K562 (cell line): ENCODE results near the gene BCL2L12. TPM values are rescaled to one million over a fixed set of nuclear protein-coding genes. Genes with fewer than 3 reads are reported as not detected.

Experiments used
- ATAC-seq: fragments of 200-7000 bp; cut with Tn5 transposase; 3 replicates; pipeline ENCODE4 v1.9.1; 2020; ENCODE audit warnings: moderate library complexity
- BruUV-seq: library from RNA; stranded (reverse); fragments of 400-500 nt; replicated peaks from 2 replicates; lab custom pipeline; 2021; lab: Mats Ljungman, UMichigan
- CTCF ChIA-PET: fragments of 300-600 bp; formaldehyde crosslinking; extraction: SDS; loops from one replicate; lab custom pipeline; 2021; ENCODE audit warnings: low intra/inter-chr PET ratio; lab: Yijun Ruan, JAX
- POLR2A ChIA-PET: fragments of 300-600, 350-650 bp; sonication (Branson Sonifier 250); formaldehyde crosslinking; extraction: SDS; loops from one replicate; lab custom pipeline; 2021; ENCODE audit warnings: antibody characterized with exemption, inconsistent platforms; lab: Yijun Ruan, JAX
- DNase-seq, 4 experiments: peaks; one replicate each; pipeline versions ENCODE4 v3.0.0 to v3.0.0-alpha.2; 2011 to 2018; ENCODE audit warnings: low spot score in 3 of 4, mixed read lengths in 3 of 4; ENCODE audit errors: extremely low read depth in 1 of 4
- FAIRE-seq: peaks from 2 replicates; lab custom pipeline; 2011; peaks lifted over from hg19 to GRCh38; lab: Jason Lieb, UNC
- H2AFZ ChIP-seq: 2 replicates; pipeline ENCODE4 v1.6.0; 2011; ENCODE audit warnings: low read depth, low read length, control low read depth, inconsistent platforms
- H3K27ac ChIP-seq: fragments of 200-600 bp; 3 replicates; pipeline ENCODE4 v1.8.0; 2011; ENCODE audit warnings: low read depth, mild to moderate bottlenecking, control low read depth, inconsistent platforms, low read length, moderate library complexity, mixed read lengths; ENCODE audit errors: extremely low read depth
- H3K27me3 ChIP-seq, 2 experiments: fragments of 300-600 bp in 1 of 2; 2 replicates in 1 of 2; 3 replicates in 1 of 2; pipeline versions ENCODE4 v1.6.0 to v1.8.0; 2011; ENCODE audit warnings: inconsistent platforms in 2 of 2, low read length in 2 of 2, mild to moderate bottlenecking in 1 of 2, mixed read lengths in 1 of 2, moderate library complexity in 1 of 2; ENCODE audit not compliant: control insufficient read depth in 2 of 2, insufficient read depth in 2 of 2
- H3K36me3 ChIP-seq: fragments of 300-600 bp; 3 replicates; pipeline ENCODE4 v1.8.0; 2011; ENCODE audit warnings: mild to moderate bottlenecking, low read length, inconsistent platforms; ENCODE audit not compliant: control insufficient read depth, insufficient read depth
- H3K4me1 ChIP-seq, 2 experiments: fragments of 200-600 bp in 1 of 2; replicated peaks in 1 of 2; 2 replicates in 1 of 2; 3 replicates in 1 of 2; pipeline versions ENCODE4 v1.5.1 to v1.8.0; 2011; ENCODE audit warnings: inconsistent platforms in 2 of 2, low read length in 2 of 2, mild to moderate bottlenecking in 1 of 2, mixed read lengths in 1 of 2, moderate library complexity in 1 of 2; ENCODE audit not compliant: control insufficient read depth in 2 of 2, insufficient read depth in 2 of 2
- H3K4me2 ChIP-seq: 2 replicates; pipeline ENCODE4 v1.6.1; 2011; ENCODE audit warnings: low read length, control low read depth, inconsistent platforms, mixed read lengths; ENCODE audit not compliant: insufficient read depth
- H3K4me3 ChIP-seq: fragments of 200-600 bp; sonication (generic), shearing (Covaris generic); 2 replicates; pipeline ENCODE4 v1.5.1; 2016; ENCODE audit warnings: control low read depth, inconsistent platforms
- H3K79me2 ChIP-seq: fragments of 200-600 bp; 3 replicates; pipeline ENCODE4 v1.8.0; 2011; ENCODE audit warnings: low read length, inconsistent platforms; ENCODE audit not compliant: control insufficient read depth, insufficient read depth
- H3K9ac ChIP-seq, 2 experiments: 2 replicates each; pipeline versions ENCODE4 v1.6.0 to v1.6.1; 2011; ENCODE audit warnings: low read depth in 2 of 2, low read length in 2 of 2, control low read depth in 1 of 2, inconsistent platforms in 1 of 2, mild to moderate bottlenecking in 1 of 2, mixed read lengths in 1 of 2; ENCODE audit not compliant: insufficient read depth in 1 of 2
- H3K9me1 ChIP-seq: one replicate; pipeline ENCODE4 v1.6.0; 2011; ENCODE audit warnings: inconsistent platforms, mild to moderate bottlenecking, low read length, moderate library complexity; ENCODE audit not compliant: control insufficient read depth, insufficient read depth
- H3K9me3 ChIP-seq: replicated peaks from 2 replicates; pipeline ENCODE4 v1.5.1; 2011; ENCODE audit warnings: low read depth, low read length, inconsistent platforms; ENCODE audit not compliant: control insufficient read depth, insufficient read depth
- H4K20me1 ChIP-seq: replicated peaks from 2 replicates; pipeline ENCODE4 v1.6.1; 2011; ENCODE audit warnings: low read length, inconsistent platforms, mixed read lengths; ENCODE audit not compliant: control insufficient read depth, insufficient read depth
- ATF7 ChIP-seq: fragments of 450-650 bp; IDR thresholded peaks from 2 replicates; pipeline ENCODE4 v1.7.1; 2014; ENCODE audit warnings: mild to moderate bottlenecking, moderate library complexity
- CBX5 ChIP-seq: IDR thresholded peaks from 2 replicates; pipeline ENCODE4 v1.6.1; 2014; ENCODE audit warnings: low read depth, borderline replicate concordance
- HOXB6 ChIP-seq: fragments of 250-450 bp; sonication (Bioruptor Pico); IDR thresholded peaks from 2 replicates; pipeline ENCODE4 v1.5.1; 2022; ENCODE audit warnings: mild to moderate bottlenecking, borderline replicate concordance
- JUN ChIP-seq, 2 experiments: sonication (generic) in 1 of 2; formaldehyde crosslinking in 1 of 2; IDR thresholded peaks; 2 replicates each; pipeline versions ENCODE4 v1.6.1 to v1.8.0; 2012 to 2022; ENCODE audit warnings: borderline replicate concordance in 2 of 2, mild to moderate bottlenecking in 2 of 2, improper control_type of control experiment in 1 of 2, low read depth in 1 of 2, low read length in 1 of 2, missing genetic modification reagents in 1 of 2
- KLF13 ChIP-seq: fragments of 450-650 bp; IDR thresholded peaks from 2 replicates; pipeline ENCODE4 v1.6.1; 2016; ENCODE audit warnings: missing genetic modification characterization, low read depth, mild to moderate bottlenecking, missing compliant biosample characterization, moderate library complexity, borderline replicate concordance
- MAFK ChIP-seq: IDR thresholded peaks from 2 replicates; pipeline ENCODE4 v1.6.1; 2011; ENCODE audit warnings: low read length, improper control_type of control experiment
- NCOA6 ChIP-seq: fragments of 450-650 bp; IDR thresholded peaks from 2 replicates; pipeline ENCODE4 v1.6.1; 2017; ENCODE audit warnings: mild to moderate bottlenecking
- RBM14 ChIP-seq: fragments of 200-400 bp; formaldehyde crosslinking; IDR thresholded peaks from 2 replicates; pipeline ENCODE4 v1.6.1; 2018; ENCODE audit warnings: low read depth, mild to moderate bottlenecking, low read length, moderate library complexity, borderline replicate concordance; ENCODE audit not compliant: insufficient read depth
- RCOR1 ChIP-seq, 2 experiments: IDR thresholded peaks; 2 replicates each; pipeline ENCODE4 v1.6.1; 2012; ENCODE audit warnings: low read depth in 2 of 2, low read length in 2 of 2, borderline replicate concordance in 1 of 2, improper control_type of control experiment in 1 of 2
- SPI1 ChIP-seq: IDR thresholded peaks from 2 replicates; pipeline ENCODE4 v1.6.1; 2011; ENCODE audit warnings: low read depth, low read length, control low read depth, borderline replicate concordance
- SRSF9 ChIP-seq: fragments of 200-400 bp; formaldehyde crosslinking; IDR thresholded peaks from 2 replicates; pipeline ENCODE4 v1.6.1; 2017; ENCODE audit warnings: low read depth, low read length, borderline replicate concordance
- ZNF282 ChIP-seq: sonication (generic); formaldehyde crosslinking; IDR thresholded peaks from 2 replicates; pipeline ENCODE4 v1.8.1; 2023; ENCODE audit warnings: missing genetic modification reagents
- ZNF41 ChIP-seq: fragments of 250-450 bp; sonication (Bioruptor Pico); conservative IDR thresholded peaks from 2 replicates; pipeline ENCODE4 v1.4.0; 2020; ENCODE audit warnings: mild to moderate bottlenecking
- ZNF589 ChIP-seq: fragments of 200-800 bp; sonication (Bioruptor generic); IDR thresholded peaks from 2 replicates; pipeline ENCODE4 v1.6.1; 2016; ENCODE audit warnings: low read depth, missing genetic modification characterization, missing compliant biosample characterization
- ZNF699 ChIP-seq: fragments of 250-450 bp; sonication (Bioruptor Pico); IDR thresholded peaks from 2 replicates; pipeline ENCODE4 v1.8.0; 2021; ENCODE audit warnings: mild to moderate bottlenecking, moderate library complexity; ENCODE audit not compliant: insufficient replicate concordance
- ZNF76 ChIP-seq: fragments of 250-450 bp; sonication (Bioruptor Pico); IDR thresholded peaks from 2 replicates; pipeline ENCODE4 v1.4.0; 2020; ENCODE audit warnings: mild to moderate bottlenecking, moderate library complexity, borderline replicate concordance
- WGBS: fragments of 100-300 bp; shearing (Covaris generic); methylation state at CpG from one replicate; pipeline ENCODE4 v1.1.6; 2016; ENCODE audit warnings: low coverage, mixed read lengths; ENCODE audit not compliant: insufficient coverage; ENCODE audit errors: missing lambda C conversion rate; 5-methylcytosine and 5-hydroxymethylcytosine counted together
- in situ Hi-C: fragments of 300-500 bp; cut with MboI; formaldehyde crosslinking; loops from 4 replicates; pipeline ENCODE4 v1.15.0; 2018; ENCODE audit warnings: inconsistent platforms, mixed read lengths
- intact Hi-C: fragments of 100-400 bp; cut with micrococcal nuclease; formaldehyde crosslinking; loops from 2 replicates; pipeline ENCODE4 v1.14.2; 2022
- polyA plus RNA-seq, 8 experiments: library from polyadenylated mRNA; depleted of rRNA in 4 of 8; stranded (reverse) in 5 of 8; unstranded in 3 of 8; fragments of >200 nt; fragmentation: Nextera tagmentation in 2 of 8; fragmentation: Illumina TruSeq in 1 of 8; extraction: Ambion mirVana in 2 of 8; extraction: Trizol in 1 of 8; gene quantifications; 2 replicates each; pipeline versions ENCODE4 v1.2.1 to v1.2.3, GENCODE V29; 2011 to 2014; ENCODE audit warnings: inconsistent platforms in 1 of 8, missing spikeins in 1 of 8
- total RNA-seq, 7 experiments: library from RNA; depleted of rRNA in 6 of 7; stranded (reverse); fragments of >200 nt in 6 of 7; fragmentation: Illumina TruSeq in 2 of 7; extraction: Trizol in 2 of 7; gene quantifications; 2 replicates each; pipeline versions ENCODE4 v1.2.1 to v1.2.3, GENCODE V29; 2011 to 2021; ENCODE audit warnings: low replicate concordance in 1 of 7
- TF ChIP-seq, protein P1 (sequence below), 2 experiments: fragments of 150-350 bp in 1 of 2; IDR thresholded peaks; 2 replicates each; pipeline ENCODE4 v1.6.1; 2012 to 2016; ENCODE audit warnings: low read depth in 2 of 2, low read length in 2 of 2, mild to moderate bottlenecking in 1 of 2, moderate library complexity in 1 of 2
- TF ChIP-seq, protein P2 (sequence below): sonication (generic); formaldehyde crosslinking; IDR thresholded peaks from 2 replicates; pipeline ENCODE4 v1.8.0; 2023; ENCODE audit warnings: mild to moderate bottlenecking, missing genetic modification reagents

The BCL2L12 gene
- total and polyA plus RNA-seq, 9 of the 15 experiments (the other 6 are each of a cell fraction or from before 2014, with no cell fraction given) = 7.4 to 263 (median 81.2) TPM

DNA sequence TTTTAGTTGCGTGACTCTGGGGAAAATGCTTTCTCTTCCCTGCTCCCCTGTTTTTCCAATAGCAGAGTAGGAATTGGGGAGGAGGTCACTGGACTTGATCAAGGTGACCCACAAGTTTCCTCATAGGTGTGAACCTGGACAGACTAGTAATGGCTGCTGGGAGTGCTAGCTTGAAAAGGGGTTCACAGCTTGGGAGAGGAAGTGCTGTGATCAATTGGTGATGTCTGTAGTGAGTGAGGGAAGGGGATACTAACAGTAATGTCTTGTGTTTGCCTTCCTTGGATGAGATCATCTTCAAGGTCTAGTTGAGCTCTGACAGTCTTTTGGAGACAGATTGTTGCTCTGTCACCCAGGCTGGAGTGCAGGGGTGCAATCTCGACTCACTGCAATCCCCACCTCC lies 1.7 kb downstream of the BCL2L12 start:
- Histone ChIP-seq H3K9me1 (no peaks in the 10 kb centered on the region), H3K9ac (peak overlapping the region; percentile 94 to 98), H3K27ac (peak overlapping the region; percentile 91), H4K20me1 (peaks cover 6% of the 10 kb centered on the region; the same call in 1 of the 2 replicates), H3K4me1 (peaks cover 16 to 35% of the 10 kb centered on the region in 2 experiments; a peak in 4 of 5 replicates), H3K4me2 (peak overlapping the region; percentile 99), H3K27me3 (no peaks in the 10 kb centered on the region), H3K9me3 (no peaks in the 10 kb centered on the region), H3K36me3 (peaks cover 56% of the 10 kb centered on the region), H3K79me2 (peaks cover 58% of the 10 kb centered on the region), H2AFZ (no peak overlapping the region), H3K4me3 (peak overlapping the region; percentile 81)
- peak in 1 of 4 experiments; percentile 31 for DNase-seq
- intact Hi-C loops (no loop called here), in situ Hi-C loops (no loop called here)
- POLR2A ChIA-PET = interaction anchor here (5.2 to 6.1 kb wide), 2 partner anchors 9 to 11 kb away, joined by 28 to 35 read pairs; partner anchors contain the start of gene PRMT1
- FAIRE-seq = peak; percentile 40
- CTCF ChIA-PET = no interaction called here
- BruUV-seq = no TSS peak
- WGBS = 70% methylated on average over 2 of the region's 2 CpGs
- ATAC-seq = no peak
- no peak for TF ChIP-seq KLF13 (tag)
- TF ChIP-seq JUN (IDR thresholded peaks at IDR 0.05; ENCODE audit: borderline replicate concordance, low read depth, low read length) = 0 out of 2 replicates have a peak, but pooled peaks have one; percentile 11
- no peak for TF ChIP-seq JUN (CRISPR knock-in tag; IDR thresholded peaks at IDR 0.05; ENCODE audit: borderline replicate concordance)
- no peak for TF ChIP-seq ZNF41 (CRISPR knock-in tag)
- TF ChIP-seq HOXB6 = no peak
- TF ChIP-seq ATF7 = peak; percentile 68
- TF ChIP-seq RBM14 = no peak
- TF ChIP-seq, protein P1, sequence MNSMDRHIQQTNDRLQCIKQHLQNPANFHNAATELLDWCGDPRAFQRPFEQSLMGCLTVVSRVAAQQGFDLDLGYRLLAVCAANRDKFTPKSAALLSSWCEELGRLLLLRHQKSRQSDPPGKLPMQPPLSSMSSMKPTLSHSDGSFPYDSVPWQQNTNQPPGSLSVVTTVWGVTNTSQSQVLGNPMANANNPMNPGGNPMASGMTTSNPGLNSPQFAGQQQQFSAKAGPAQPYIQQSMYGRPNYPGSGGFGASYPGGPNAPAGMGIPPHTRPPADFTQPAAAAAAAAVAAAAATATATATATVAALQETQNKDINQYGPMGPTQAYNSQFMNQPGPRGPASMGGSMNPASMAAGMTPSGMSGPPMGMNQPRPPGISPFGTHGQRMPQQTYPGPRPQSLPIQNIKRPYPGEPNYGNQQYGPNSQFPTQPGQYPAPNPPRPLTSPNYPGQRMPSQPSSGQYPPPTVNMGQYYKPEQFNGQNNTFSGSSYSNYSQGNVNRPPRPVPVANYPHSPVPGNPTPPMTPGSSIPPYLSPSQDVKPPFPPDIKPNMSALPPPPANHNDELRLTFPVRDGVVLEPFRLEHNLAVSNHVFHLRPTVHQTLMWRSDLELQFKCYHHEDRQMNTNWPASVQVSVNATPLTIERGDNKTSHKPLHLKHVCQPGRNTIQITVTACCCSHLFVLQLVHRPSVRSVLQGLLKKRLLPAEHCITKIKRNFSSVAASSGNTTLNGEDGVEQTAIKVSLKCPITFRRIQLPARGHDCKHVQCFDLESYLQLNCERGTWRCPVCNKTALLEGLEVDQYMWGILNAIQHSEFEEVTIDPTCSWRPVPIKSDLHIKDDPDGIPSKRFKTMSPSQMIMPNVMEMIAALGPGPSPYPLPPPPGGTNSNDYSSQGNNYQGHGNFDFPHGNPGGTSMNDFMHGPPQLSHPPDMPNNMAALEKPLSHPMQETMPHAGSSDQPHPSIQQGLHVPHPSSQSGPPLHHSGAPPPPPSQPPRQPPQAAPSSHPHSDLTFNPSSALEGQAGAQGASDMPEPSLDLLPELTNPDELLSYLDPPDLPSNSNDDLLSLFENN (IDR thresholded peaks at IDR 0.05; ENCODE audit: low read depth in 2 of 2, low read length in 2 of 2) = peak in 1 of 2 experiments; percentile 77; a peak in 2 of 4 replicates
- TF ChIP-seq ZNF76 (CRISPR knock-in tag) = no peak
- TF ChIP-seq SPI1 = peak; percentile 86
- TF ChIP-seq NCOA6 = no peak
- TF ChIP-seq, protein P2, sequence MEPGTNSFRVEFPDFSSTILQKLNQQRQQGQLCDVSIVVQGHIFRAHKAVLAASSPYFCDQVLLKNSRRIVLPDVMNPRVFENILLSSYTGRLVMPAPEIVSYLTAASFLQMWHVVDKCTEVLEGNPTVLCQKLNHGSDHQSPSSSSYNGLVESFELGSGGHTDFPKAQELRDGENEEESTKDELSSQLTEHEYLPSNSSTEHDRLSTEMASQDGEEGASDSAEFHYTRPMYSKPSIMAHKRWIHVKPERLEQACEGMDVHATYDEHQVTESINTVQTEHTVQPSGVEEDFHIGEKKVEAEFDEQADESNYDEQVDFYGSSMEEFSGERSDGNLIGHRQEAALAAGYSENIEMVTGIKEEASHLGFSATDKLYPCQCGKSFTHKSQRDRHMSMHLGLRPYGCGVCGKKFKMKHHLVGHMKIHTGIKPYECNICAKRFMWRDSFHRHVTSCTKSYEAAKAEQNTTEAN (CRISPR knock-in tag) = no peak
- TF ChIP-seq MAFK = no peak
- no peak for TF ChIP-seq CBX5
- no peak for TF ChIP-seq ZNF589
- no peak for TF ChIP-seq ZNF282 (CRISPR knock-in tag)
- no peak for TF ChIP-seq ZNF699 (CRISPR knock-in tag)
- TF ChIP-seq RCOR1 (IDR thresholded peaks at IDR 0.05; ENCODE audit: borderline replicate concordance in 1 of 2, low read depth in 2 of 2, low read length in 2 of 2) = 0 out of 4 replicates have a peak, but pooled peaks of 1 of the 2 experiments have one; percentile 8
- no peak for TF ChIP-seq SRSF9
